CD4-positive, alpha-beta T cell (primary cell): Measurements from ENCODE around the gene TMIE. TPM values are rescaled to one million over a fixed set of nuclear protein-coding genes. Genes with fewer than 3 reads are reported as not detected.
"Not testable (repeated sequence)": the region's sequence is repeated elsewhere in the genome, so short reads cannot be mapped to it uniquely, and the experiment has no call there.

Experiments used
- ATAC-seq: fragments of 200-7000 bp; cut with Tn5 transposase; one replicate; pipeline ENCODE4 v1.10.0; 2022; ENCODE audit warnings: mild to moderate bottlenecking; ENCODE audit not compliant: poor library complexity
- CTCF ChIA-PET: fragments of 350-600 bp; sonication (Branson Sonifier 250); formaldehyde crosslinking; loops from one replicate; lab custom pipeline; 2021; ENCODE audit warnings: antibody characterized with exemption, inconsistent platforms; lab: Charles Lee
- POLR2A ChIA-PET: fragments of 350-600 bp; sonication (Branson Sonifier 250); formaldehyde crosslinking; loops from one replicate; lab custom pipeline; 2021; ENCODE audit warnings: antibody characterized with exemption, inconsistent platforms; lab: Charles Lee
- DNase-seq, 14 experiments: peaks; one replicate each; pipeline ENCODE4 v3.0.0-alpha.2; 2013 to 2020; ENCODE audit warnings: mixed read lengths in 2 of 14
- H3K27ac ChIP-seq, 2 donors: one replicate each; pipeline versions ENCODE4 v1.5.1 to v1.7.0; 2013; ENCODE audit warnings: low read length in 2 of 2, low read depth in 1 of 2, mild to moderate bottlenecking in 1 of 2
- H3K27me3 ChIP-seq, 2 experiments: 1 replicate in 1 of 2; 2 replicates in 1 of 2; pipeline versions ENCODE4 v1.6.1 to v1.7.0; 2013; ENCODE audit warnings: low read length in 2 of 2, control low read depth in 1 of 2, mild to moderate bottlenecking in 1 of 2, moderate library complexity in 1 of 2; ENCODE audit not compliant: insufficient read depth in 2 of 2, control insufficient read depth in 1 of 2
- H3K36me3 ChIP-seq: one replicate; pipeline ENCODE4 v1.6.1; 2013; ENCODE audit warnings: low read length, control low read depth; ENCODE audit not compliant: insufficient read depth
- H3K4me1 ChIP-seq: one replicate; pipeline ENCODE4 v1.6.1; 2013; ENCODE audit warnings: low read length, control low read depth; ENCODE audit not compliant: insufficient read depth
- H3K4me3 ChIP-seq: one replicate; pipeline ENCODE4 v1.5.1; 2013; ENCODE audit warnings: mild to moderate bottlenecking, low read length, moderate library complexity
- H3K9me3 ChIP-seq, 2 experiments: 1 replicate in 1 of 2; 2 replicates in 1 of 2; pipeline versions ENCODE4 v1.6.1 to v1.7.0; 2013; ENCODE audit warnings: low read length in 2 of 2, mild to moderate bottlenecking in 2 of 2, control low read depth in 1 of 2, moderate library complexity in 1 of 2; ENCODE audit not compliant: control insufficient read depth in 1 of 2, insufficient read depth in 1 of 2
- H3K27ac Mint-ChIP-seq: one replicate; pipeline ENCODE4 v1.8.0; 2020; ENCODE audit warnings: mixed read lengths
- H3K27me3 Mint-ChIP-seq: one replicate; pipeline ENCODE4 v1.8.0; 2021; ENCODE audit warnings: mixed read lengths
- H3K36me3 Mint-ChIP-seq: one replicate; pipeline ENCODE4 v1.8.0; 2021; ENCODE audit warnings: low read depth, mixed read lengths
- H3K4me1 Mint-ChIP-seq: one replicate; pipeline ENCODE4 v1.8.0; 2021; ENCODE audit warnings: low read depth, mixed read lengths
- H3K4me3 Mint-ChIP-seq: one replicate; pipeline ENCODE4 v1.8.0; 2020; ENCODE audit warnings: mild to moderate bottlenecking, mixed read lengths
- H3K9me3 Mint-ChIP-seq: one replicate; pipeline ENCODE4 v1.8.0; 2020; ENCODE audit warnings: mixed read lengths
- CTCF ChIP-seq: fragments of 200-600 bp; IDR thresholded peaks from one replicate; pipeline ENCODE4 v1.8.0; 2022; ENCODE audit warnings: antibody characterized with exemption, mild to moderate bottlenecking
- intact Hi-C, 2 experiments: fragments of 100-400 bp; cut with DNase I in 1 of 2; cut with micrococcal nuclease in 1 of 2; formaldehyde crosslinking; loops; one replicate each; pipeline versions ENCODE4 v1.15.1 to v1.9.0; 2023 to 2025; cut with DNase I, micrococcal nuclease
- total RNA-seq, 174 experiments: library from RNA in 2 of 174; stranded (reverse) in 2 of 174; gene quantifications; one replicate each; pipeline ENCODE4 v1.2.3 and lab custom pipeline; 2021 to 2026

The TMIE gene
- total RNA-seq, 2 experiments from 2014 or later, result 0.92 to 1.2 TPM

- no peak for TF ChIP-seq CTCF
- Histone ChIP-seq H3K4me3 (no peak overlapping the region), H3K36me3 (no peaks in the 10 kb centered on the region), H3K27ac (no peak overlapping the region), H3K4me1 (no peaks in the 10 kb centered on the region), H3K9me3 (no peaks in the 10 kb centered on the region), H3K27me3 (peaks cover 0 to 4% of the 10 kb centered on the region in 2 experiments)
- intact Hi-C loops, result no loop called here
- no peaks in the 10 kb centered on the region for H3K4me1 Mint-ChIP-seq
- CTCF ChIA-PET, result no interaction called here
- POLR2A ChIA-PET, result no interaction called here
- DNase-seq (no peak), ATAC-seq (no peak)
- peaks cover 8% of the 10 kb centered on the region for H3K27me3 Mint-ChIP-seq
- no peak overlapping the region for H3K27ac Mint-ChIP-seq
- H3K4me3 Mint-ChIP-seq, result no peak overlapping the region
- H3K36me3 Mint-ChIP-seq, result no peaks in the 10 kb centered on the region
- H3K9me3 Mint-ChIP-seq, result no peaks in the 10 kb centered on the region
Observed at GRCh38 chr3:46734773-46735172, 33.6 kb downstream of the TMIE start.

- Histone ChIP-seq H3K4me1 (no peaks in the 10 kb centered on the region), H3K27me3 (peaks cover 0 to 4% of the 10 kb centered on the region in 2 experiments), H3K4me3 (no peak overlapping the region), H3K36me3 (no peaks in the 10 kb centered on the region), H3K27ac (no peak overlapping the region), H3K9me3 (no peaks in the 10 kb centered on the region)
- intact Hi-C loops, result no loop called here
- no peak for ATAC-seq
- TF ChIP-seq CTCF, result no peak
- ChIA-PET POLR2A (no interaction called here), CTCF (no interaction called here)
- Mint-ChIP-seq H3K27ac (no peak overlapping the region), H3K9me3 (no peaks in the 10 kb centered on the region), H3K4me3 (no peak overlapping the region), H3K4me1 (no peaks in the 10 kb centered on the region), H3K27me3 (peaks cover 8% of the 10 kb centered on the region), H3K36me3 (no peaks in the 10 kb centered on the region)
- DNase-seq, result no peak
Observed at GRCh38 chr3:46736006-46736872, 35.0 kb downstream of the TMIE start.

DNA sequence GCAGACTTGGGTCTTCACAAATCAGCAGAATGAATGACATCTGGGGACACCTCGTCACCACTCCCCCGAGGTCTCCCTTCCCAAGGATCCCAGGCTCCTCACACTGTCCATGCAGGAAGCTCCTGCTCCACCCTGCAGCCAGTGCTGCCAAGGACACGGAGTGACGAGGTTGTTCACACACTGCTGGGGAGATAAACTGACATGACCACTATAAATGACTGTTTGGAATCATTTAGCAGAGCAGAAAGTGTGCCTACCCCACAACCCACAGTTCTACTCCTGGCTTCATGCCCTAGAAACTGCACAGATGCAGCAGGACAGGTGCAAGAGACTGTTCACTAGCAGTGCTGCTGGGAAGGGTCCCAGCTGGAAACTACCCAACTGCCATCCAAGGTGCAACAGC, 36.1 kb downstream of the TMIE start:
- ChIA-PET POLR2A (no interaction called here), CTCF (no interaction called here)
- Mint-ChIP-seq H3K9me3 (no peaks in the 10 kb centered on the region), H3K27me3 (peaks cover 5% of the 10 kb centered on the region), H3K27ac (no peak overlapping the region), H3K4me1 (no peaks in the 10 kb centered on the region), H3K4me3 (no peak overlapping the region), H3K36me3 (no peaks in the 10 kb centered on the region)
- H3K27me3 ChIP-seq, result peaks cover 0 to 4% of the 10 kb centered on the region in 2 experiments
- H3K4me1 ChIP-seq, result no peaks in the 10 kb centered on the region
- TF ChIP-seq CTCF, result no peak
- intact Hi-C loops, result no loop called here
- H3K27ac ChIP-seq, result no peak overlapping the region
- DNase-seq (no peak), ATAC-seq (no peak)
- H3K36me3 ChIP-seq, result no peaks in the 10 kb centered on the region
- H3K4me3 ChIP-seq, result no peak overlapping the region
- no peaks in the 10 kb centered on the region for H3K9me3 ChIP-seq

- H3K27ac Mint-ChIP-seq, intact Hi-C loops, CTCF ChIA-PET, H3K4me3 ChIP-seq, H3K4me1 Mint-ChIP-seq, H3K27me3 Mint-ChIP-seq, H3K36me3 Mint-ChIP-seq, POLR2A ChIA-PET, DNase-seq, H3K9me3 Mint-ChIP-seq, H3K27ac ChIP-seq, H3K4me1 ChIP-seq, H3K36me3 ChIP-seq, ATAC-seq, H3K9me3 ChIP-seq, H3K4me3 Mint-ChIP-seq, H3K27me3 ChIP-seq: not testable (repeated sequence)
Observed at GRCh38 chr3:46739565-46739964, 38.4 kb downstream of the TMIE start.
